SJSA1 (cell line): ENCODE measurements around the gene LIN28A. TPM values are rescaled to one million over a fixed set of nuclear protein-coding genes. Genes with fewer than 3 reads are reported as not detected.
A peak's percentile ranks its signal among the peaks of the same experiment; 100 is the strongest.

ENCODE experiments used
- DNase-seq, 2 experiments: peaks; one replicate each; pipeline ENCODE4 v3.0.0-alpha.2; 2015 to 2020; ENCODE audit warnings: low spot score in 2 of 2, low read depth in 1 of 2
- H3K27ac ChIP-seq: fragments of 250-450 bp; sonication (Bioruptor Pico); 2 replicates; pipeline ENCODE4 v1.5.1; 2020; ENCODE audit warnings: mild to moderate bottlenecking, moderate library complexity
- H3K27me3 ChIP-seq: fragments of 250-450 bp; sonication (Bioruptor Pico); replicated peaks from 2 replicates; pipeline ENCODE4 v1.5.1; 2020; ENCODE audit warnings: mild to moderate bottlenecking, moderate library complexity
- H3K36me3 ChIP-seq: fragments of 250-450 bp; sonication (Bioruptor Pico); 2 replicates; pipeline ENCODE4 v1.5.1; 2020; ENCODE audit warnings: mild to moderate bottlenecking
- H3K4me1 ChIP-seq: fragments of 250-450 bp; sonication (Bioruptor Pico); replicated peaks from 2 replicates; pipeline ENCODE4 v1.6.1; 2021; ENCODE audit warnings: mild to moderate bottlenecking
- H3K4me3 ChIP-seq: fragments of 250-450 bp; sonication (Bioruptor Pico); 2 replicates; pipeline ENCODE4 v1.5.1; 2020; ENCODE audit warnings: mild to moderate bottlenecking
- H3K9me3 ChIP-seq: fragments of 250-450 bp; sonication (Bioruptor Pico); replicated peaks from 2 replicates; pipeline ENCODE4 v1.5.1; 2020; ENCODE audit warnings: mild to moderate bottlenecking
- total RNA-seq: library from RNA; depleted of rRNA; stranded (reverse); fragments of >200 nt; shearing (Covaris generic); gene quantifications from 2 replicates; pipeline ENCODE4 v1.2.3, GENCODE V29; 2014; rRNA removed

Gene LIN28A
- total RNA-seq, 1 experiment from 2014 or later: not detected

- H3K27me3 ChIP-seq: no peaks in the 10 kb centered on the region
- peak within 1 kb of the TSS; percentile 100 for H3K27ac ChIP-seq
- DNase-seq: peak; percentile 86 to 94
- peak within 1 kb of the TSS; percentile 98 for H3K4me3 ChIP-seq
- H3K36me3 ChIP-seq: peaks cover 65% of the 10 kb centered on the region
- no peaks in the 10 kb centered on the region for H3K9me3 ChIP-seq
- peaks cover 31% of the 10 kb centered on the region for H3K4me1 ChIP-seq
These were observed 61.8 kb downstream of the LIN28A start, which contains the start of gene HMGN2 for GRCh38 chr1:26472320-26472900. HMGN2 (plus strand) TSS chr1:26472440; CDS start chr1:26472613, 173 bp downstream.

DNA sequence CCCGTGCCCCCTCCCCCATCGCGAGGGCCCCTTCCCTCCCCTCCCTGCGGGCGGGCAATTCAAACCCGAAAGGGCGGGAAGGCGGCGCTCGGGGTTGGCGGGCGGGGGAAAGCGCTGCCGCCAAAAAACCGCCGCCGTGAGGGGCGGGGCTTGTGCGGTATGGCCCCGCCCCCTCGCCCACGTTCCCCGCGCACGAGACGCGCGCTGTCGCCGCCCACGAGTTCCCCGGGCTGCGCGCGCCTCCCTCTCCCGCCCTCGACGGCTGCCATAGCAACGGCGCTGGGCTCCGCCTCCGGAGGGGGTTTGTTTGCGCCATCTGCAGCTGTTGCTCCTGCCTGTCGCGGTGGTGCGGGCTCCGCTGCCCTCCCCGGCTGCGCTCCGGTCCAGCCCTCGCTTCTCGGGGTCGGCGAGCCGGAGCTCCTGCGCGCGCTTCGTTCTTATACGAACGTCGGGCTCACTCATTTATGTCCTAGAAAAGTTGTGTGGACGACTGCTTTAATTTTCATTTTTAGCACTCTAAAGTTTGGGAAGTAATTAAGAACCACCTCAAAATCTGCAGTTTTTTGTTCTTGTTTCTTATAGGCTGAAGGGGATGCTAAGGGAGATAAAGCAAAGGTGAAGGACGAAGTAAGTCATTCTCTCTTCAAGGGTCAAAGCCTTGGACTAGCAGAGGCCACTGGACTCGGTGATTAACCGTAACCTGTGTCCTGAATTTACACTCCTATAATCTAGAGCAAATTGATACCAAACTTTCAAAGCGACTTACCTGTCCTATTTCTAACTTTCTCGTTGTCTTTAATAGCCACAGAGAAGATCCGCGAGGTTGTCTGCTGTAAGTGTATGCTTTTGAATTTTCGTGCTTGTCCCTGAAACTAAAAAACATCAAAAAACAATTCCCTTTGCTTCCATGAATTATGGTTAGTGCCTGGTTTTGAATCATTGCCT, 62.6 kb downstream of the LIN28A start:
- Histone ChIP-seq H3K9me3 (no peaks in the 10 kb centered on the region), H3K4me1 (peaks cover 31% of the 10 kb centered on the region), H3K4me3 (peak overlapping the region; percentile 98), H3K27me3 (no peaks in the 10 kb centered on the region), H3K36me3 (peaks cover 63% of the 10 kb centered on the region), H3K27ac (peak overlapping the region; percentile 100)
- peak; percentile 94 to 96 for DNase-seq

DNA sequence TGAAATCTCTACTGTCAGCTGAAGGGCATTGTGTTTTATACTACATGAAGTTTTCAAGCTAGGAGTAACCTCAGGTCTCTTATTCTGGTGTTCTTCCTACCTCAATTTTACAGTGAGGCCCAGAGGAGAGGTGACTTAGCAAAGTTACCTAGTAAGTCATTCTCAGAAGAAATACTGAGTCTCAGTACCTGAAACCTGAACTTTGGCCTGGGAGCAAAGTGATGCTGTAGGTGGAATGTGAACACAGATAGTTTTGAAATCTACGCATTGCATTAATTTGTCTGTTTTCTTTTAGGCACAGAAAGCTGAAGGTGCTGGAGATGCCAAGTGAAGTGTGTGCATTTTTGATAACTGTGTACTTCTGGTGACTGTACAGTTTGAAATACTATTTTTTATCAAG, 64.2 kb downstream of the LIN28A start:
- H3K9me3 ChIP-seq: no peaks in the 10 kb centered on the region
- no peak for DNase-seq
- H3K4me1 ChIP-seq: peaks cover 31% of the 10 kb centered on the region
- no peak overlapping the region for H3K27ac ChIP-seq
- no peaks in the 10 kb centered on the region for H3K27me3 ChIP-seq
- H3K36me3 ChIP-seq: peaks cover 65% of the 10 kb centered on the region
- no peak overlapping the region for H3K4me3 ChIP-seq

DNA sequence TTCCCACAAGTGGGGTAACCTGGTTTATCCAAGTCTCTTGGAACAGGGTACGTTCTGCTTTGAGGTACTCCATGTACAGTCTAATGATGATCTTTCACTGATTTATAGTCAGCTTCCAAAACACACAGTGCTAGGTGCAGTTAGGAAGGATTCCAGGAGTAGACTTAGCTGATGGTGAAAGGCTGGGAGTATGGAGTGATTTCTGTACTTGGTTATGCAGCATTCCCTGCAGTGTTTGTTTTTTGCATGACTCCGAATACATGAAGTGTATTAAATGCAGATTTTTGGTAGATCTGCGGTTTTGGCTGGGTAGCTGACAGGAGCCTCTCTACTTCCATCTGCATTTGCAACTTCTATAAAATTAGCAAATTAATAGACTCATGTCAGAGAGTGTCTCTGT, 65.4 kb downstream of the LIN28A start:
- no peak overlapping the region for H3K4me3 ChIP-seq

GRCh38 chr1:26476958-26477357, 66.3 kb downstream of the LIN28A start:
- no peak overlapping the region for H3K4me3 ChIP-seq
- no peaks in the 10 kb centered on the region for H3K9me3 ChIP-seq
- H3K27me3 ChIP-seq: no peaks in the 10 kb centered on the region
- H3K36me3 ChIP-seq: peaks cover 70% of the 10 kb centered on the region
- DNase-seq: no peak
- H3K4me1 ChIP-seq: peaks cover 17% of the 10 kb centered on the region
- H3K27ac ChIP-seq: no peak overlapping the region

More for the DNA sequence above, 65.4 kb downstream of the LIN28A start:
- DNase-seq: no peak
- no peak overlapping the region for H3K27ac ChIP-seq
- H3K4me1 ChIP-seq: peaks cover 25% of the 10 kb centered on the region
- H3K36me3 ChIP-seq: peaks cover 65% of the 10 kb centered on the region
- no peaks in the 10 kb centered on the region for H3K27me3 ChIP-seq
- H3K9me3 ChIP-seq: no peaks in the 10 kb centered on the region

DNA sequence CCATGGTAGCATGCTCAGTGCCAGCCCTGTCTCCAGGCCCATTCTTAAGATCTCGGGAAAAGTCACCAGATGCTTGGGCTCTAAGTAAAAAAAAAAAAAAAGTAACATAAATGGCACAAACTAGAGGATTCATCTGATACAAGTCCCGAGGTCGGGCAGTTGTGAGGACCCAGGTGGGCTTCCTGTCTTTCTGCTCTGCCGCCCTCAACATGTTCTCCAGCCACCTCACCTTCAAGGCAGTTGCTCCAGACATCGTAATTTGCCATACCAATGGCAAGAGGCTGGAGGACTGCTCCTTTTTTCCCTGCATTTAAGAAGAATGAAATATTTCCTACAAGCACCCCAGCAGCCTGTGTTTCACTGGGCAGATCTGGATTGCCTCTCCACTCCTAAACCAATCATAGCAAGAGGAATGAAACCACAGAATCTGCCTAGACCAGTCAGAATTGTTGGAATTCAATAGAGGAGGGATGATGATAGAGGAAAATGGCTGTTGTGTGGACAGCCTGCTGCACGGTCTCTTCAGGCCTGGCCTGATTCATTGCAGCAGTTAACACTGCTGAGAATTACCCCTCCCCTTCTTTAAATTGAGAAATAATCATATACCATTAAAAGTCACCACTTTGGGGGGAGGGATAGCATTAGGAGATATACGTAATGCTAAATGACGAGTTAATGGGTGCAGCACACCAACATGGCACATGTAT, 67.0 kb downstream of the LIN28A start:
- peak in 1 of 2 experiments; percentile 35 for DNase-seq
- Histone ChIP-seq H3K4me1 (peaks cover 24% of the 10 kb centered on the region), H3K9me3 (no peaks in the 10 kb centered on the region), H3K36me3 (peaks cover 66% of the 10 kb centered on the region), H3K4me3 (no peak overlapping the region), H3K27me3 (no peaks in the 10 kb centered on the region), H3K27ac (no peak overlapping the region)

- DNase-seq: no peak
- H3K36me3 ChIP-seq: peaks cover 63% of the 10 kb centered on the region
- H3K27ac ChIP-seq: no peak overlapping the region
- H3K27me3 ChIP-seq: no peaks in the 10 kb centered on the region
- peaks cover 29% of the 10 kb centered on the region for H3K4me1 ChIP-seq
- H3K4me3 ChIP-seq: no peak overlapping the region
- H3K9me3 ChIP-seq: no peaks in the 10 kb centered on the region
These were observed 67.5 kb downstream of the LIN28A start for GRCh38 chr1:26478159-26478558.

DNA sequence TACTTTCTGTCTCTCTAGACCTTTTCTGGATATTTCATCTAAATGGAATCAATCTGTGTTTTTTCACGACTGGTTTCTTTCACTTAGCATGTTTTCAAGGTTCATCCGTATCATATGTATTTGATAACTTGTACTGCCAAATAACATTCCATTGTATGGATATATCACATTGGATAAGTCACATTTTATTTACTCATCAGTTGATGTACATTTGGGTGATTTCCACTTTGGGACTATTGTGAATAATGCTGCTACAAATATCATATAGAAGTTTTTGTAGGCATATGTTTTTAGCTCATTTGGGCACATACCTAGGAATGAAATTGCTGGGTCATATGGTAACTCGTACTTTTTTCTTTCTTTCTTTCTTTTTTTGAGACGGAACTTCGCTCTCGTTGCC, 68.4 kb downstream of the LIN28A start:
- no peaks in the 10 kb centered on the region for H3K27me3 ChIP-seq
- no peak overlapping the region for H3K4me3 ChIP-seq
- DNase-seq: no peak
- H3K4me1 ChIP-seq: peaks cover 32% of the 10 kb centered on the region
- no peak overlapping the region for H3K27ac ChIP-seq
- H3K9me3 ChIP-seq: peaks cover 2% of the 10 kb centered on the region; the same call in 1 of the 2 replicates
- H3K36me3 ChIP-seq: peaks cover 55% of the 10 kb centered on the region

Other genes with a start within 250 kb of the LIN28A start
- gene C1orf232, start 241.9 kb upstream of the LIN28A start, total RNA-seq: not detected in 2 replicates
- 23.4 and 34.9 TPM in 2 replicates for gene ZNF593, start 240.9 kb upstream of the LIN28A start, total RNA-seq
- gene ZNF593OS, start 239.0 kb upstream of the LIN28A start, total RNA-seq: 0.24 TPM in 1 of 2 replicates, not detected in the other
- gene CNKSR1, start 233.3 kb upstream of the LIN28A start, total RNA-seq: 0.50 TPM in 1 of 2 replicates, not detected in the other
- gene CATSPER4, start 220.2 kb upstream of the LIN28A start, total RNA-seq: not detected in 2 replicates
- gene CEP85, start 176.6 kb upstream of the LIN28A start, total RNA-seq: 45.2 and 56.6 TPM in 2 replicates
- 36.5 and 38.9 TPM in 2 replicates for gene SH3BGRL3, start 130.7 kb upstream of the LIN28A start, total RNA-seq
- 4.0 and 12.0 TPM in 2 replicates for gene UBXN11, start 104.2 kb upstream of the LIN28A start, total RNA-seq
- not detected in 2 replicates for gene CD52, start 92.9 kb upstream of the LIN28A start, total RNA-seq
- not detected in 2 replicates for gene CRYBG2, start 56.7 kb upstream of the LIN28A start, total RNA-seq
- not detected in 2 replicates for gene ZNF683, start 38.1 kb upstream of the LIN28A start, total RNA-seq
- gene DHDDS, start 21.5 kb downstream of the LIN28A start, total RNA-seq: 26.6 and 36.7 TPM in 2 replicates
- 897 and 1,026 TPM in 2 replicates for gene HMGN2, start 61.6 kb downstream of the LIN28A start, total RNA-seq
- gene RPS6KA1, start 118.9 kb downstream of the LIN28A start, total RNA-seq: 23.7 and 27.6 TPM in 2 replicates